ENCODE measurements around the gene CD2. TPM values are rescaled to one million over a fixed set of nuclear protein-coding genes. Genes with fewer than 3 reads are reported as not detected.

Gene CD2
- total and polyA plus RNA-seq, 2 experiments from 2014 or later: not detected

DNA sequence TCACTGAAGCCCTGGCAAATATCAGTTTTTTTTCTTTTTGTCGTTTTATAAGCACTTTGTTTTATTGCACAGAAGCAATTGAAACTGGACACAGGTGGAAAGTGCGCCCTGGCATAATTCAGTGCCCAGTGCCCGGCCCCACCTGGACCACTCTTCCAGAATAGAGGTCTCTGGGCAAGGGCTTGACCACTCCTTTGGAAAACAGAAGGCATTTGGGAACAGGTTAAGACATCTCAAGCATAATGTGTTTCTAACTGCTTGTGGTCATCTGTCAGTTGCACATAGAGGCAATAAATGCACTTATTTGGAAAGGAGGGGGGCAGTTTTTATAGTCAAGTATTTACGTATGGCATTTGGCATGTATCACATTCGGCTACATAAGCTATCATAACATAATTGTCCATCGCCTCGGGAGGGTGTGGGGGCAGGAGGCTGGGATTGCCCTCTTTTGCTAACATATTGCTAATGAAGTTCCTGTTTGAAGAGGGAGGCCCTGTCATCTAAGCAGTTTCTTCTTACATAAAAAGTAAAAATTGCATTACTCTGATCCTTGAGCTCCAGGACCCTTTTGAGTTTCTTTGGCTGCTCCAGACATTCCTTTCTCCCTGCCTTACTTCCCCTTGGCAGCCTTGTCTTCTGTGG, 14.7 kb upstream of the CD2 start:
- no peak for DNase-seq (ENCODE audit: low read depth in 1 of 2, low spot score in 1 of 2)
- Histone ChIP-seq H3K27me3 (no peaks in the 10 kb centered on the region), H3K9me3 (ENCODE audit: low read depth) (no peaks in the 10 kb centered on the region), H3K36me3 (no peaks in the 10 kb centered on the region), H3K27ac (no peak overlapping the region), H3K4me1 (ENCODE audit: low read depth) (no peaks in the 10 kb centered on the region), H3K4me3 (no peak overlapping the region)
- no peak for TF ChIP-seq CTCF (IDR thresholded peaks at IDR 0.05; ENCODE audit: low read depth, low read length)

DNA sequence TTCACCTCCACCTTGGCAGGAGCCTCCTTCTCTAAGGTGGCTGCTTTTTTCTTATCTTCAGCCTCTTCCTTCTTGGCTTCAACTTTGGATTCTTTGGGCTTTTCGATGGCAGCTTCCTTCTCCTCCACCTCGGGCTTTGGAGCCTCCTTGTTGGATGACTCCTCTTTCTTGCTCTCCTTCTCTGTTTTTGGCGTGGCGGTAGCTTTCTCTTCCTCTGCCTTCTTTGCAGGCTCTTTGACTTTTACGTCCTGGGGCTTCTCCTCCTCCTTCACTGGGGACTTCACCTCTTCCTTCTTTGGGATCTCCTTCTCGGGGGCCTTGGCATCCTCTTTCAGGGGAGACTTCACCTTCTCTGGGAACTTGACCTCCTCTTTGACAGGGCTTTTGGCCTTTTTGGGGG, 13.9 kb upstream of the CD2 start:
- no peaks in the 10 kb centered on the region for H3K4me1 ChIP-seq (ENCODE audit: low read depth)
- H3K4me3 ChIP-seq: no peak overlapping the region
- no peaks in the 10 kb centered on the region for H3K36me3 ChIP-seq
- DNase-seq (ENCODE audit: low read depth in 1 of 2, low spot score in 1 of 2): no peak
- H3K27ac ChIP-seq: no peak overlapping the region
- no peak for TF ChIP-seq CTCF (IDR thresholded peaks at IDR 0.05; ENCODE audit: low read depth, low read length)
- no peaks in the 10 kb centered on the region for H3K9me3 ChIP-seq (ENCODE audit: low read depth)
- H3K27me3 ChIP-seq: no peaks in the 10 kb centered on the region

DNA sequence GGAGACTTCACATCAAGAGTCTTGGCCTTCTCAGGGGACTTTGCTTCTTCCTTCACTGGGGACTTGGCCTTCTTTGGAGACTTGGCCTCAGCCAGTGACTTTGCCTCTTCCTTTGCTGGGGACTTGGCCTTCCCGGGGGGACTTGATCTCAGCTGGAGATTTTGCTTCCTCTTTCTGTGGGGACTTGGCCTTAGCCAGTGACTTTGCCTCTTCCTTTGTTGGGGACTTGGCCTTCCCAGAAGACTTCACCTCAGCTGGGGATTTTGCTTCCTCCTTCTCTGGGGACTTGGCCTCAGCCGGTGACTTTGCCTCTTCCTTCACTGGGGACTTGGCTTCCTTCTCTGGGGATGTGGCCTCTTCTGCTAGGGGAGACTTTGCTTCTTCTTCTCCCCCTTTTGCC, 13.5 kb upstream of the CD2 start:
- no peaks in the 10 kb centered on the region for H3K27me3 ChIP-seq
- no peak for DNase-seq (ENCODE audit: low read depth in 1 of 2, low spot score in 1 of 2)
- TF ChIP-seq CTCF (IDR thresholded peaks at IDR 0.05; ENCODE audit: low read depth, low read length): no peak
- H3K27ac ChIP-seq: no peak overlapping the region
- H3K36me3 ChIP-seq: no peaks in the 10 kb centered on the region
- H3K9me3 ChIP-seq (ENCODE audit: low read depth): no peaks in the 10 kb centered on the region
- no peak overlapping the region for H3K4me3 ChIP-seq
- no peaks in the 10 kb centered on the region for H3K4me1 ChIP-seq (ENCODE audit: low read depth)

DNA sequence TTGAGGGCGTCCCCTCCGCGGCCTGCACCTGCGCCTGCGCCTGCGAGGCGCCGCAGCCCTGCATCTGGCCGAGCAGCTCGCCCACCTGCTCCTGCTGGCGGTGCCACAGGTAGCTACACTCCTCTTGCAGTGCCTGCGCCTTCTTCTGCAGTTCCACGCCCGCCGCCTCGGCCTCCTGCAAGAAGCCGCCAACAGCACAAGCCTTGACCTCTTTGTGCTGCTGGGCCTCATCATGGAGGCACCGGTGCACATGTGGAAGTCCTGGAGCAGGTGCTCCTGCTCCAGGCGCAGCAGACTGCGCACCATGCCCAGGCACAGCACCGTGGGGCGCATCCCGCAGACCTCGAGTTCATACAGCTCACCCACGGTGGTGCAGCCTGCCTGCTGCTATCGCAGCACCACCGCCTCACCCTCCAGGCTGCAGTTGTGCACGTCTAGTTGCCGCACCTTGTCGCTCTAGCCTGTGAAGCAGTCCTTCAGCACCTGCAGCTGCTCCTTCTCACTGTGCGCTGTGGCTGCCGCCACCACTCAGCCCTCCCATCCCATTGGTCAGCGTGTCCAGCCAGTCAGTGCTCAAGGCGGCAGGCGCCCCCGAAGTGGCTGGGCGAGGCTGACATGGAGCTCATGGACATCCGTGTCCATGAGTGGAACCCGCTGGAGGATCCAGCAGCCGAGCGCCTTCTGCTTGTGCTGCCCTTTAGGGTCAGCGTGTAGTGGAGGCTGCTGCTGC, 12.2 kb upstream of the CD2 start:
- Histone ChIP-seq H3K27ac (no peak overlapping the region), H3K27me3 (no peaks in the 10 kb centered on the region), H3K4me3 (no peak overlapping the region), H3K36me3 (no peaks in the 10 kb centered on the region), H3K9me3 (ENCODE audit: low read depth) (no peaks in the 10 kb centered on the region), H3K4me1 (ENCODE audit: low read depth) (no peaks in the 10 kb centered on the region)
- no peak for DNase-seq (ENCODE audit: low read depth in 1 of 2, low spot score in 1 of 2)
- no peak for TF ChIP-seq CTCF (IDR thresholded peaks at IDR 0.05; ENCODE audit: low read depth, low read length)

DNA sequence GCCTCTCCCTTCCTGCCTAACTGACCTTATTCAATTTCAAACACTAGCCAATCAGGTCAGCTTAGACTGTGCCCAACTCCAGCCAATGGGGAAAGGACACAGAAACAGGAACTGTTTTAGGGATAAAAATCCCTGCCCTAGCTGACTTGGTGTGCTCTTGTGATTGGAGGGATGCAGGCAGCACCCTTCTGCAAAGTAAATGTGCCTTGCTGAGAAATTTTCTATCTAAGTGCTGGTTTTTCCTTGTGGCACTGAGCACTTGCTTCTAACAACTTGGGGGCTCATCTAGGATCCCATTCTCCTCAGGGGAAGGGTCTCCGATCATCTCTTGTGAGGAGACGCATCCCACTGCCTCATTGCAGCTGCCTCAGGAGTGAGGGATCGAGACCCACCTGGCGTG, 10.7 kb upstream of the CD2 start:
- TF ChIP-seq CTCF (IDR thresholded peaks at IDR 0.05; ENCODE audit: low read depth, low read length): no peak
- H3K27me3 ChIP-seq: no peaks in the 10 kb centered on the region
- no peaks in the 10 kb centered on the region for H3K36me3 ChIP-seq
- no peak overlapping the region for H3K4me3 ChIP-seq
- no peak overlapping the region for H3K27ac ChIP-seq
- H3K4me1 ChIP-seq (ENCODE audit: low read depth): no peaks in the 10 kb centered on the region
- no peak for DNase-seq (ENCODE audit: low read depth in 1 of 2, low spot score in 1 of 2)
- no peaks in the 10 kb centered on the region for H3K9me3 ChIP-seq (ENCODE audit: low read depth)
